Skeletal muscle cell (primary cell): Measurements from ENCODE around the gene METTL22.

Experiments used
- DNase-seq: peaks from one replicate; pipeline ENCODE4 v3.0.0-alpha.2; 2010; ENCODE audit warnings: low read depth
- H3K4me3 ChIP-seq: 2 replicates; pipeline ENCODE4 v1.5.1; 2011; ENCODE audit warnings: low read depth, mild to moderate bottlenecking, control low read depth, low read length, moderate library complexity

The METTL22 gene

DNA sequence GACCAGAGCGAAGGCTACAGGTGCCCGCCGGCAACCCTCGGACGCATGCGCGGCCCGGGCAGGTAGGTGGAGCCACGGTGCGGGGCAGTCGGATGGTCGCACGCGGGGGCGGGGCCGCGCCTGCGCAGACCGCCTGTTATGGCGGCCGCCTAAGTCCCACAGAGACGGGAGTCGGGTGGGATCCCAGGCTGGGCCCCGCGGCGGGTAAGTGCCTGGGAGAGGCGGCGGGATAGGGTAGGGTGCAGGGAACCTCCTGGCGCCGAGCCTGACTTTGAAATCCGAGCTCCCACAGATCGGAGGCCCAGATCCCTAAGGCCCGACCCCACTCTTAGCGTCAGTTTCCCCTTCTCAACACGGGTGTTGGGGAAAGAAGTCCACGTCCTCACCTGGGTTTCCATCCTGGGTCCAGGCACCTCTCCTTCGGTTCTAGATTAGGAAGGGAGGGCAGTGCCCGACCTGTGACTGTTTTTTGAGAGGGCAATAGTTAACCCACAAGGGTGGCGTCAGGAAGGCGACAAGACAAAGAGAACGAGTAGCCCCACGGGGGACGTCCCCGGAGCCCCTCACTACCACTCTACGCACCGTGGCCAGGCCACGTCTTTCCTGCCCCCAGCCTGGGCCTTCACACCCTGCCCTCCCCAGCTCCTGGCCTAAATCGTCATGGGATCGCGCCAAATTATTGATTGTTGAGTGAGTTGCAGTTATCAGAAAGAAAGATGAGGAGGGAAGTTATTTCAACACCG, at the start of gene METTL22:
METTL22 (plus strand) TSS at position 127 of the 743 bp plus-strand sequence. CDS start 3,968 bp downstream, outside the sequence.
- DNase-seq: peak; percentile 39
- peak within 1 kb of the TSS; percentile 100 for H3K4me3 ChIP-seq

DNA sequence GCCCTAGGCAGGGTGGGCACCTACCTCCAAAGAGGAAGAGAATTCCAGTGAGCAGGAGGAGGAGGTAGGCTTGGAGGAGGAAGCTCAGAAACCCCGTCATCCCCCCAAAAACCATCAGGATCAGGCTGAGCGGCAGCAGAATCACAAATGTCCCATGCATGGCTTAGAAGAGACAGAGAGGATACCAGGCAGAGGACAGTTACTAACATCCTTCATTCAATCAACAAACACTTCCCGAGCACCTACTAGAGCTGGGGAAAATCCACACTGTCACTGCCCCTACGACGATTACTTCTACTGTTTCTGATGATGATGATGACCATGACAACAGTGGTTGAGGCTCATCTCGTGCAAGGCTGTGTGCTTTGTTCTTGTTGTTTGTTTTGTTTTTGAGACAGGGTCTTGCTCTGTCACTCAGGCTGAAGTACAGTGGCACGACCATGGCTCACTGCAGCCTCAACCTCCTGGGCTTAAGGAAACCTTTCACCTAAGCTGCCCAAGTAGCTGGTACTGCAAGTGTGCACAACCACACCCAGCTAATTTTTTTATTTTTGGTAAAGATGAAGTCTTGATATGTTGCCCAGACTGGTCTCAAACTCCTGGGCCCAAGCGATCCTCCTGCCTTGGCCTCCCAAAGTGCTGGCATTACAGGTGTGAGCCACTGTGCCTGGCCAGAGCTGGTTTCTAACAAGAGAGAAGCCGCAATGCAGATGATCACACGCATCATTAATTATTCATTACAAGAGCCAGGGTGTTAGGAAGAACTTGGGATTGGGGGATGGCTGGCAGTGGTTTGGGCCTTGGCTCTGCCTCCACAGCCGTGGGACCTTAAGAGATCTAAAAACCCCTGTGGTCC, 49.2 kb upstream of the METTL22 start:
- H3K4me3 ChIP-seq: no peak overlapping the region
- DNase-seq: no peak

DNA sequence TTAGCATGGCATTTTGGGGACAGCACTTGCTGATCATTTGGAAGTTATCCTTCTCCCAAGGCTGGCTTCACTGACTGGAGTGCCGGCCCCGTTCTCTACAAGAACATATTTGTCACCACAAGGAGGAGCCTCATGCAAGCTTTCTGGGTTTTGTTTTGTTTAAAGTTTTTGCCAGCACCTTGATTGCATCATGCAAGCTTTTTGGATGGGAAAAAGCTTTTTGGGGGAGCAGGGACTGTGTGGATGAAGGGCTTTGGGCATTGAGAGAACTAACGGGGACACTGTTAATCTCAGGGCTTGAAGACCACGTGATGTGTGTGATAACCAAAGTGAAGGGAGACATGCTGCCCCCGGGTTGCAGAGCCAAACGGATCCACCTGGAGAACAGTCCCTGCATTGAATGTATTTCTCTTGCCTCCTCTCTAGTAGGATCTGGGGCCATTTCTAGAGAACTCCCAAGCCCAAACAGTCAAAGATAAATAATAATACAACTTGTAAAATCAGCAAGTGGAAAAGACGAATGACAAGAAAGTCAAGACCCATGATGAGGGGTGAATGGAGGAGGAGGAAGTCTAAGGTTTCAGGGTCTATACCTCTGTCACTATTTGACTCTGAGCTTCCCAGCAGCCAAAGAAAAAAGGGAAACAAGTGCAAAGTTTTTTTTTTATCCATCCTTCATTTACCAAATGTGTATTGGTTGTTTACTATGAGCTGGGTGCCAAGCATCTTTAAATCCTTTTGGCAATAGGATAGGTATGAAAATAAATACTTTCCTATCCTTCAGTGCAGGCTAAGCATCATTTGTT, 48.4 kb upstream of the METTL22 start:
- peak overlapping the region; percentile 16 for H3K4me3 ChIP-seq
- DNase-seq: no peak

- DNase-seq: no peak
- H3K4me3 ChIP-seq: no peak overlapping the region
Measured at GRCh38 chr16:8575399-8575798, 46.1 kb upstream of the METTL22 start.

- no peak for DNase-seq
- H3K4me3 ChIP-seq: no peak overlapping the region
Measured at GRCh38 chr16:8576141-8577004, 45.1 kb upstream of the METTL22 start.

DNA sequence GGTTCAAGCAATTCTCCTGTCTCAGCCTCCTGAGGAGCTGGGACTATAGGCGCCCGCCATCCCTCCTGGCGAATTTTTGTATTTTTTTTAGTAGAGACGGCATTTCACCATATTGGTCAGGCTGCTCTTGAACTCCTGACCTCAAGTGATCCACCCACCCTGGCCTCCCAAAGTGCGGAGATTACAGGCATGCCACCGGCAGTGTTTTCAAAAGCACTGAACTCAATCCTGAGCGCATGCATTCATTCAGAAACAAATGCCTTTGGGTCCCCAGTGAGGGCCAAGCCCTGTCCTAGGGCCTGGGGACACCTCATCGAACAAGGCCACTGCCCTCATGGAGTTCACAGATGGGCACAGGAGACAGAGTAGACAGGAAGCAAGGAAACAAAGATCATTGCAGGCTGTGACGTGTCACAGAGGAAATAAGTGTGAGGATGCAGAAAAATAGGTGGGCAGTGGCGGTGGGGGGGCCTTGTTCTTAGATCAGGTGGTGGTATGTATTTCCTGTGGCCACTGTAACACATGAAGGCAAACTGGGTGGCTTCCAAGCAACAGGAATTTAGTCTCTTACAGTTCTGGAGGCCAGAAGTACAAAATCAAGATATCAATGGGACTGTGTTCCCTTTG, 43.7 kb upstream of the METTL22 start:
- DNase-seq: no peak

DNA sequence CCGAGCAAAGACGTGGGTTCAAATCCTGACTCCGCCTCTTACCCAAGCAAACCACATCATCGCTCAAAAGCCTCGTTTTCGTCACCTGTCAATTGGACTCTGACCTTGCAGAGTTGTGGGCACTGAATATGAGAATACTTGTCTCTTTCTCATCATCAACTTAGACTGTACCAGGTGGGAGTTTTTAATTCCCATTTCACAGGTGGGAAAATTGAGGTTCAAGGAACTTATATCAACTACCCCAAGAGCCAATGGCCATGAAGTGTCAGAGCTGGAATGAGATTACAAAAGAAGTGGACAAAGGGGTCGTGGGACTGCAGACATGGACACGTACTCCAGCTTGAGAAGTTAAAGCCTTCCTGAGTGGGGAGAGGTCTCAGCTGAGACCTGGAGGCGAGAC, 41.9 kb upstream of the METTL22 start:
- H3K4me3 ChIP-seq: no peak overlapping the region
- DNase-seq: no peak

More for the DNA sequence above, 43.7 kb upstream of the METTL22 start:
- no peak overlapping the region for H3K4me3 ChIP-seq

DNA sequence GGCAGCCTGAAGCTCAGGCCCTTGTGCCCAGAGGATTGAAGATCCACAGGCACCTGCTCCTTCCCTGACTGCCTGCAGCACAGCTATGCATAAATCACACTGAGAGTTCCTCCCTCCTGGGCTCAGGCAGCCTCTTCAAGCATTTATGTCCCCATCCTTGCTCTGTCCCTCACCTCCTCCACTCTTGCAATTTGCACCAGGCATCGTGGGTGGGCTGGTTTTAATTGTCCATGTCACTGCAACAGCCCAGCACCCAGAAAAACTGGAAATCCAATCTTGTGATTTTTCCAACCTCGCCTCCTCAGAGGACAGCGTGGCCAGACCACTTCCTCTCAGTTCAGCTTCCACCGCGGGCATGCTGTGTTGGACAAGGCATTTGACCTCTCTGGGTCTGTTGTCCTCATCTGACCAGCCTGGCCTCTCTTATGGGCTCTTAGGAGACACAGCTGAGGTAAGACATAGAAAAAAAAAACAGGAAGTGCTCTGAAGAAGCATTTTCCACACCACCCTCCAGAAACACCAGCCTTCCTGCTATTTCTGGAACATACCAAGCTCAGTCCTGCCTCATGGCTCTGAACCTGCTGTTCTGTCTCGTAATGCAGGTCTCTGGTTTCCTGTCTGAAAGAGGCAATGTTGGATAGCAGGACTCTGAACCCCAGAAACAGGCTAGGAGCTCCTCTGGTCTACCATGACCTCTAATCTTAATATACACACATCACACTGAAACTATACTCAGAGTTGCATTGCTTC, 39.5 kb upstream of the METTL22 start:
- DNase-seq: no peak
- H3K4me3 ChIP-seq: no peak overlapping the region

DNA sequence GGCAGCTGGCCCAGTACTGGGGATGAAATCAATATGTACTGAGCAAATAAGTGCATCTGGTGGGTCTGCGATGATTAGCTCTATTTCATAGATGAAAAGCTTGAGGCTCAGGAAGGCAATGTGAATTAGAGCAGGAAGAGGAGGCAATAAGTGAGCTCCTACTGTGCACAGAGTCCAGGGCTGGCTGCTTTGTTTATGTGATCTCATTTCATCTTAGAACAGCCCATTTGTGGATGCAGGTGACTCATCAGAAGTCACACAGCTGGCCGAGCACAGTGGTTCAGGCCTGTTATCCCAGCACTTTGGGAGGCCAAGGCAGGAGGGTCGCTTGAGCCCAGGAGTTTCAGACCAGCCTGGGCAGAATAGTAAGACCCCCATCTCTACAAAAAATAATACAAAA, 38.3 kb upstream of the METTL22 start:
- H3K4me3 ChIP-seq: no peak overlapping the region
- no peak for DNase-seq

GRCh38 chr16:8583732-8584131, 37.8 kb upstream of the METTL22 start:
- no peak for DNase-seq
- H3K4me3 ChIP-seq: no peak overlapping the region

- DNase-seq: no peak
- H3K4me3 ChIP-seq: no peak overlapping the region
Measured at GRCh38 chr16:8585041-8585440, 36.5 kb upstream of the METTL22 start.

- no peak overlapping the region for H3K4me3 ChIP-seq
- no peak for DNase-seq
Measured at GRCh38 chr16:8585857-8586256, 35.6 kb upstream of the METTL22 start.

- DNase-seq: no peak
- no peak overlapping the region for H3K4me3 ChIP-seq
Measured at GRCh38 chr16:8587065-8587464, 34.4 kb upstream of the METTL22 start.

DNA sequence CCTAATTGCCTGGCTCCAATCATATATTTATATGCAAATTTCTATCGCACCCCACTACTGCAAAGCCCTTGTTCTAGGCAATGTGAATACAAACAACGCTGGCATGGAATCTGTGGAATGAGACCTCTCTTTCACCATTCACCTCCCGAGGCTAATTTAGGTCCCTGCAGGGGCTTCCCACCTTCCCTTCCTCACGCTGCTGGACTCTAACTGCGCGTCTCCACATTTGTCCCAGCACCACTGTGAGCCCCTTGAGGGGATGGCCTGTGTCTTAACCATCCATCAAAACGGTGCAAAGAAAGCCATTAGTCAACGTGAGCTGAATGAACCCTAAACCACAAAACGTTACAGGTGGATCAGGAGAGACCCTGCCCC, 32.8 kb upstream of the METTL22 start:
- no peak for DNase-seq
- H3K4me3 ChIP-seq: no peak overlapping the region

DNA sequence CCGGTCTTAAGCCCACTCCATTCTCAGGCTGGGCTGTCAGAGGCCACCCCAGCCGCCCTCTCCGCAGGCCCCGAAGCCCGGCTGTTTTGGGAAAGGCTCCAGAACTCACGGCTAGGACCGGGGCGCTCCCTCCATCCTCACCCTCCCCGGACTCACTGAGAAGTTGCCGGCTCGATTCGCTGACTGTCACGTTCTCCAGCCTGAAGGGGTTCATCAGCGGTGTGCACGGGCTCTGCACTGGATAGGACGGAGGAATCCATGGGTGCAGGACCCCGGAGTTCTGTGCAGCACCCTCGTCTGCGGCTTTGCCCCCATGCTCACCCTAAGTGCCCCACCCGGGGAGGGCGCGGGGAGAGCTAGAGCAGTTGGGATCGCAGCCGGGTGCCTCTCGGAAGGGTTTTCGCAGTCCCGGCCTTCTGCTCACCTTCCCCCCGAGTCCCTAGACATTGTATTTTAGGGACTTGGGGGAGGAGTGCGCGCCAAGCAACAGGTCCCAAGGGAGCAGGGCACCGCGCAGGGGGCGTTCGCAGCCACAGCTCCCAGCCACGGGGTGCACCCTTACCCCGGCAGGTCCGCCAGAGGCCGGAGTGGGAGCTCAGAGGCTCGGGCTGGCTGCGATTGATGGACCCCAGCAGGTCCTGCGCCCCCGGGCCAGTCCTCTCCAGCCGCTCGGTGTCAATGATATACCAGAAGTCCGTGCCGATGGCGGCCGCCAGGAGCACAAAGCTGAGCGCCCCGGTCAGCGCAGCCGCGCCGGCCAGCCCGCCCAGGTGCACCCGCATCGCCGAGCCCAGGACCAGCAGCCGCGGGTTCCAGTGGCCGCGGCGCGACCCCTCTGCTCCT, 32.2 kb upstream of the METTL22 start:
- no peak for DNase-seq
- H3K4me3 ChIP-seq: no peak overlapping the region

DNA sequence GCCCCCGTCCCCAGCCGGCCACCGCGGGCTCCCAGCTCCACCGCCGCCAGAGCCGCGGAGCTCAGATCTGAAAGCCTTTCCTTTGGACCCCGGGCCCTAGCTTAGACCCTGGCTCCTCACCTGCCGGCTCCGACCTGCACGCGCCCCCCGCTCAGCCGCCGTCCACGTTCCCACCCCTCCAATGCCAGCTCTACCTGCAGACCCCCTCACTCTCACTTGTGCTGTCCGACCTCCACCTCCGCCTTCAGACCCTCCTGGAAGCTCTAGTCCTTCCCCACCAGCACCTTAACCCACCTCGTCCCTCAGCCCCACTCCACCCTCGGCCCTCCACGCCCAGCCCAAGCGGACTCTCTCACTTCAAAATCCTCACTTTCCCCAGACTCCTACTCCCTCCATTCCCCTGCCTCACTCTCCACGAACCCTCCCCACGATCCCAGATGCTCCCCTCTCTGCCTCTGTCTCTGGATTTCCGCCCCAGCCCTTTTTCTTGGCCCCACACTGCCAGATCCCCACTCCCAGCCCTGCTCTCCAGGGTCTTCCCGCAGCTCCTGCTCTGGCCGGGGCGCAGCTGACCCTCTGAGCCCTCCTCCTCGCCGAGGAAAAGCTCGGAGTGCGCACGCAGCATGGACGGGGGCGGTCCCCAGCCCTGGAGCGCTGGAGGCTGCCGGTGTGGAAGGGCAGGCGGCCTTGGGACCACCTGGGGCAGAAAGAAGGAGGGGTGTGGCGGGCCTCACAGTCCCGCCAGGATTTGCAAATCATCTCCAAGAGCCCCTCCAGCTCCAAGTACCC, 31.4 kb upstream of the METTL22 start, which contains the start of gene TMEM114:
TMEM114 (minus strand) TSS at position 612 of the 789 bp plus-strand sequence. CDS start 673 bp downstream, outside the sequence.
- DNase-seq: no peak
- no peak within 1 kb of the TSS for H3K4me3 ChIP-seq
